Naive thymus-derived CD4-positive, alpha-beta T cell (primary cell): ENCODE data around the gene OSBPL10. TPM values are rescaled to one million over a fixed set of nuclear protein-coding genes. Genes with fewer than 3 reads are reported as not detected.

Experiments used
- ATAC-seq: fragments of 150-1000 bp; cut with Tn5 transposase; 2 replicates; pipeline ENCODE4 v1.10.0; 2021; ENCODE audit warnings: mild to moderate bottlenecking, moderate library complexity
- CTCF ChIA-PET: fragments of 350-600 bp; sonication (Branson Sonifier 250); formaldehyde crosslinking; loops from one replicate; lab custom pipeline; 2021; ENCODE audit warnings: antibody characterized with exemption; lab: Charles Lee
- POLR2A ChIA-PET: fragments of 350-600 bp; sonication (Branson Sonifier 250); formaldehyde crosslinking; loops from one replicate; lab custom pipeline; 2021; ENCODE audit warnings: antibody characterized with exemption, inconsistent platforms; lab: Charles Lee
- DNase-seq, 9 donors: peaks; one replicate each; pipeline versions ENCODE4 v3.0.0 to v3.0.0-alpha.2; 2020 to 2022; ENCODE audit warnings: mixed read lengths in 1 of 9
- H3K27ac ChIP-seq: one replicate; pipeline ENCODE4 v1.7.0; 2013; ENCODE audit warnings: mild to moderate bottlenecking, low read depth, low read length, moderate library complexity
- H3K27me3 ChIP-seq, 2 donors: one replicate each; pipeline ENCODE4 v1.7.0; 2013; ENCODE audit warnings: low read length in 2 of 2, mild to moderate bottlenecking in 2 of 2, moderate library complexity in 2 of 2; ENCODE audit not compliant: control insufficient read depth in 2 of 2, insufficient read depth in 2 of 2
- H3K36me3 ChIP-seq, 3 experiments: 1 replicate in 2 of 3; 2 replicates in 1 of 3; pipeline ENCODE4 v1.7.0; 2013; ENCODE audit warnings: low read length in 3 of 3, mild to moderate bottlenecking in 3 of 3, moderate library complexity in 1 of 3; ENCODE audit not compliant: insufficient read depth in 3 of 3, control insufficient read depth in 2 of 3
- H3K4me1 ChIP-seq, 2 donors: one replicate each; pipeline ENCODE4 v1.7.0; 2013; ENCODE audit warnings: low read length in 2 of 2, mild to moderate bottlenecking in 2 of 2, moderate library complexity in 1 of 2; ENCODE audit not compliant: control insufficient read depth in 2 of 2, insufficient read depth in 2 of 2
- H3K4me3 ChIP-seq: 2 replicates; pipeline ENCODE4 v1.7.0; 2013; ENCODE audit warnings: mild to moderate bottlenecking, low read length
- H3K9me3 ChIP-seq, 3 experiments: 1 replicate in 2 of 3; 2 replicates in 1 of 3; pipeline ENCODE4 v1.7.0; 2013; ENCODE audit warnings: low read length in 3 of 3; ENCODE audit not compliant: control insufficient read depth in 2 of 3
- H3K27ac Mint-ChIP-seq, 9 donors: one replicate each; pipeline ENCODE4 v1.8.0; 2020 to 2022; ENCODE audit warnings: mixed read lengths in 9 of 9, mild to moderate bottlenecking in 8 of 9, moderate library complexity in 5 of 9, inconsistent platforms in 2 of 9
- H3K27me3 Mint-ChIP-seq, 5 donors: one replicate each; pipeline ENCODE4 v1.8.0; 2021 to 2022; ENCODE audit warnings: mixed read lengths in 5 of 5, mild to moderate bottlenecking in 1 of 5
- H3K36me3 Mint-ChIP-seq, 5 donors: one replicate each; pipeline ENCODE4 v1.8.0; 2020 to 2022; ENCODE audit warnings: mixed read lengths in 5 of 5, mild to moderate bottlenecking in 3 of 5, inconsistent platforms in 1 of 5
- H3K4me1 Mint-ChIP-seq, 7 donors: one replicate each; pipeline ENCODE4 v1.8.0; 2020 to 2022; ENCODE audit warnings: mixed read lengths in 7 of 7, mild to moderate bottlenecking in 3 of 7, inconsistent platforms in 1 of 7
- H3K4me3 Mint-ChIP-seq, 10 donors: one replicate each; pipeline ENCODE4 v1.8.0; 2020 to 2022; ENCODE audit warnings: mild to moderate bottlenecking in 10 of 10, mixed read lengths in 10 of 10, moderate library complexity in 6 of 10, inconsistent platforms in 2 of 10
- H3K9me3 Mint-ChIP-seq, 11 donors: one replicate each; pipeline ENCODE4 v1.8.0; 2020 to 2022; ENCODE audit warnings: mixed read lengths in 11 of 11, mild to moderate bottlenecking in 4 of 11, inconsistent platforms in 1 of 11, moderate library complexity in 1 of 11
- intact Hi-C, 2 donors: fragments of 100-400 bp; cut with micrococcal nuclease; formaldehyde crosslinking; loops; one replicate each; pipeline ENCODE4 v1.15.1; 2023
- polyA plus RNA-seq, 2 donors: library from polyadenylated mRNA; unstranded; fragments of 300-500 nt; fragmentation: Illumina TruSeq; gene quantifications; one replicate each; pipeline ENCODE4 v1.2.3, GENCODE V29; 2021
- total RNA-seq, 6 experiments: library from RNA in 5 of 6; stranded (reverse) in 5 of 6; gene quantifications; 1 replicate in 5 of 6; 2 replicates in 1 of 6; pipeline ENCODE4 v1.2.3 and lab custom pipeline; 2021 to 2026

The OSBPL10 gene
- total and polyA plus RNA-seq, 7 experiments from 2014 or later = 0.15 to 6.8 (median 0.59) TPM

DNA sequence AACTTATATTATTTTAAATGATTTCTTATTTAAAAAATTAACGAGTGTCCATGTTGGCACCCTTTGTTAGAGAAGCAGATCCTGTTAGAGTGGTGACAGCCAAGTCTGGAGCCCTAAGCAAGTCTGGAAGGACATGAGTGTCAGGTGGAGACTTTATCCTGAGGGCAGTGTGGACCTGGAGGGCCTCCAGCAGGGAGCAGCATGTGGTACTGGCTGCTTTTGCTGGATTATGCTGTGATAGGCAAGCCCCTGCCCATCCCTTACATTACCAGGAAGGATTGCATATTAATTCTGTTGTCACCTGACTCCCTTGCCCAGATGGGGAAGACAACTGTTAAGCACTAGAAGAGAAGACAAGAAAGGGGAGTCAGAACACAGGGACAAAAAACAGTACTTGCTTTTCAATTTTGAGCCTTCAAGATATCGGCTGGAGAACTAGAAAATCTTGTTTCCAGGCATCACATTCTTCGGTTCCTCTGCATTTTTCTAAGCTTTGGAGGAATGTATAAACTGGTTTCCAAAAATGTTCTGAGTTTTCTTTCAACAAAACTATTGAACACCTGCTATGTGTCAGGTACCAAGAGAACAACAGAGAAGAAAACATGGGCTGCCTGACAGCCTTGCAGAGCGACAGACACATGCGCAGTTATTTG, 23.2 kb upstream of the OSBPL10 start:
- no peaks in the 10 kb centered on the region for H3K9me3 Mint-ChIP-seq
- H3K36me3 Mint-ChIP-seq = no peaks in the 10 kb centered on the region
- POLR2A ChIA-PET = no interaction called here
- H3K4me1 Mint-ChIP-seq = peaks cover 0 to 8% (median 0%) of the 10 kb centered on the region in 7 donors
- Histone ChIP-seq H3K36me3 (no peaks in the 10 kb centered on the region), H3K27me3 (no peaks in the 10 kb centered on the region), H3K9me3 (no peaks in the 10 kb centered on the region), H3K4me3 (no peak overlapping the region), H3K27ac (no peak overlapping the region), H3K4me1 (no peaks in the 10 kb centered on the region)
- H3K27me3 Mint-ChIP-seq = peaks cover 6 to 31% (median 15%) of the 10 kb centered on the region in 5 donors
- ATAC-seq (no peak), DNase-seq (no peak)
- CTCF ChIA-PET = no interaction called here
- no peak overlapping the region for H3K4me3 Mint-ChIP-seq
- intact Hi-C loops = no loop called here
- H3K27ac Mint-ChIP-seq = no peak overlapping the region

DNA sequence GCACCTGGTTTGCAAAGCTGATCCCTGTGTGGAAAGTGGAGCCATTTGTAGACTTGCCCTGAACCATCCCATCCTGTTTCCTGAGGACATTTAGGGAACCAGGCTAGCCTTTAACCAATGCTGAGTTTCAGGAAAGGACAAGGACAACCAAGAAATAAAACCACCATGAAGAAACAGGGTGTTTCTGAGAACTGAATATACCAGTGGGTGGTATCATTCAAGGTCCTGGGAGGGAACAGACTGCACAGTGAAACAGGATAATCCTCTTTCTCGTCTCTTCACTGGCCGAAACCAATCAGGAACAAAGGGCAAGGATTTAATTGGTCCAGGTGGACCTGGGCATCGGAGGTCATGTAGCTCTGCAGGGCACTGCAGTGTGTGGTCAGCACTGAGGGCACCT, 22.3 kb upstream of the OSBPL10 start:
- H3K36me3 Mint-ChIP-seq = no peaks in the 10 kb centered on the region
- H3K9me3 Mint-ChIP-seq = no peaks in the 10 kb centered on the region
- ATAC-seq (no peak), DNase-seq (no peak)
- intact Hi-C loops = no loop called here
- H3K4me3 Mint-ChIP-seq = no peak overlapping the region
- Histone ChIP-seq H3K4me3 (no peak overlapping the region), H3K27me3 (no peaks in the 10 kb centered on the region), H3K27ac (no peak overlapping the region), H3K9me3 (no peaks in the 10 kb centered on the region), H3K4me1 (no peaks in the 10 kb centered on the region), H3K36me3 (no peaks in the 10 kb centered on the region)
- H3K27ac Mint-ChIP-seq = no peak overlapping the region
- H3K4me1 Mint-ChIP-seq = peaks cover 0 to 8% (median 0%) of the 10 kb centered on the region in 7 donors
- peaks cover 6 to 31% (median 15%) of the 10 kb centered on the region in 5 donors for H3K27me3 Mint-ChIP-seq
- CTCF ChIA-PET = no interaction called here
- POLR2A ChIA-PET = no interaction called here

DNA sequence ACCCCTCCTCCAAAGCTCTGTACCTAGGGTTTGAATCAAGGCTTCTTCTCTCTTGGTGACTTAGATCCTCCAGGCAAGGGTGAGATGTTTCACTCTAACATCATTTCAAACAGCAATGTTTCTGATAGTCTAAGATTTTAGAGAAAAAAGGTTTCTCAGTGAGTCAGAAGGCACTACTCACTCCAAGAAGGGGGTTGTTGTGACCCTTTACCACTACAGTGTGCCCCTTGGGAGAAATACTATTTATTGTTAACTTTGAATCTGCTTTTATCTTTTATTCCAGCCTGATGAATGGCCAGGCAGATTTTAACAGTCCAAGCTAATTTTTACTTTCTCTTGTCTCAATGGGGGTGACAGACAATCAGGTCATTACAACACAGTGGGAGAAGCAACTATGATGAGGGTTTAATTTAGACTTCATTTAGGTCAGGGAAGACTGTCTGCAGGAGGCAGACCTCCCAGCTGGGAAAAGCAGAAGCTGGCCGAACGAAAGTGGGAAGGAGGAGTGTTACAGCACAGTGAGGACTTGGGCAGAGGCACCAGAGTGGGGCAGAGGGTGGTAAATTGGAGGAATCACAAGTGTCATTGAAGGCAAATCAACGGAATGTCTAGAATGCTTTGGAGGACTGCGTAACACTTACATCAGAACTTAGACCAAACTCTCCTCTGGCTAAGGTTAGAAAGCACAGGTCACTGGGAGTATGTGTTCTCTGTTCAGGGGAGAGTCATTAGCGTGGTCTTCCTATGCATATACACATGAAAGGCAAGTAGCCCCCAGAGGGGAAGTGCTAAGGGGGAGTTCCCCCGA, 21.7 kb upstream of the OSBPL10 start:
- Histone ChIP-seq H3K9me3 (no peaks in the 10 kb centered on the region), H3K27ac (no peak overlapping the region), H3K27me3 (no peaks in the 10 kb centered on the region), H3K4me1 (no peaks in the 10 kb centered on the region), H3K36me3 (no peaks in the 10 kb centered on the region), H3K4me3 (no peak overlapping the region)
- no peak overlapping the region for H3K4me3 Mint-ChIP-seq
- ChIA-PET POLR2A (no interaction called here), CTCF (no interaction called here)
- H3K27ac Mint-ChIP-seq = no peak overlapping the region
- H3K27me3 Mint-ChIP-seq = peaks cover 6 to 31% (median 15%) of the 10 kb centered on the region in 5 donors
- H3K36me3 Mint-ChIP-seq = no peaks in the 10 kb centered on the region
- intact Hi-C loops = no loop called here
- H3K4me1 Mint-ChIP-seq = peaks cover 0 to 8% (median 0%) of the 10 kb centered on the region in 7 donors
- H3K9me3 Mint-ChIP-seq = no peaks in the 10 kb centered on the region
- DNase-seq (no peak), ATAC-seq (peak; percentile 14)

- H3K36me3 Mint-ChIP-seq = no peaks in the 10 kb centered on the region
- ATAC-seq (no peak), DNase-seq (no peak)
- no peaks in the 10 kb centered on the region for H3K9me3 ChIP-seq
- no peak overlapping the region for H3K4me3 ChIP-seq
- intact Hi-C loops = no loop called here
- no peaks in the 10 kb centered on the region for H3K36me3 ChIP-seq
- H3K4me3 Mint-ChIP-seq = no peak overlapping the region
- POLR2A ChIA-PET = no interaction called here
- H3K27ac ChIP-seq = no peak overlapping the region
- CTCF ChIA-PET = no interaction called here
- peaks cover 0 to 2% (median 0%) of the 10 kb centered on the region in 11 donors for H3K9me3 Mint-ChIP-seq
- peaks cover 0 to 11% (median 0%) of the 10 kb centered on the region in 7 donors for H3K4me1 Mint-ChIP-seq
- H3K27ac Mint-ChIP-seq = no peak overlapping the region
- no peaks in the 10 kb centered on the region for H3K4me1 ChIP-seq
- H3K27me3 ChIP-seq = no peaks in the 10 kb centered on the region
- peaks cover 0 to 24% (median 5%) of the 10 kb centered on the region in 5 donors for H3K27me3 Mint-ChIP-seq
These were observed 19.8 kb upstream of the OSBPL10 start for GRCh38 chr3:32000877-32001276.

- no peaks in the 10 kb centered on the region for H3K36me3 Mint-ChIP-seq
- H3K9me3 Mint-ChIP-seq = peaks cover 0 to 4% (median under 1%) of the 10 kb centered on the region in 11 donors
- ATAC-seq = no peak
- H3K4me1 ChIP-seq = no peaks in the 10 kb centered on the region
- no peaks in the 10 kb centered on the region for H3K9me3 ChIP-seq
- peaks cover 0 to 13% (median 0%) of the 10 kb centered on the region in 7 donors for H3K4me1 Mint-ChIP-seq
- no peak overlapping the region for H3K27ac ChIP-seq
- no peaks in the 10 kb centered on the region for H3K36me3 ChIP-seq
- no peak for DNase-seq
- no peak overlapping the region for H3K27ac Mint-ChIP-seq
- POLR2A ChIA-PET = no interaction called here
- no peak overlapping the region for H3K4me3 Mint-ChIP-seq
- CTCF ChIA-PET = no interaction called here
- H3K4me3 ChIP-seq = no peak overlapping the region
- intact Hi-C loops = no loop called here
- H3K27me3 ChIP-seq = no peaks in the 10 kb centered on the region
- H3K27me3 Mint-ChIP-seq = peaks cover 0 to 21% (median 5%) of the 10 kb centered on the region in 5 donors
These were observed 18.9 kb upstream of the OSBPL10 start for GRCh38 chr3:31999907-32000439.

- Histone ChIP-seq H3K9me3 (no peaks in the 10 kb centered on the region), H3K36me3 (no peaks in the 10 kb centered on the region), H3K27me3 (no peaks in the 10 kb centered on the region), H3K27ac (no peak overlapping the region), H3K4me3 (no peak overlapping the region), H3K4me1 (no peaks in the 10 kb centered on the region)
- DNase-seq = no peak
- H3K27ac Mint-ChIP-seq = no peak overlapping the region
- peaks cover 0 to 9% (median 0%) of the 10 kb centered on the region in 7 donors for H3K4me1 Mint-ChIP-seq
- H3K27me3 Mint-ChIP-seq = peaks cover 0 to 20% (median 0%) of the 10 kb centered on the region in 5 donors
- peaks cover 0 to 3% (median 0%) of the 10 kb centered on the region in 5 donors for H3K36me3 Mint-ChIP-seq
- H3K4me3 Mint-ChIP-seq = no peak overlapping the region
- intact Hi-C loops = no loop called here
- POLR2A ChIA-PET = no interaction called here
- ATAC-seq = no peak
- CTCF ChIA-PET = no interaction called here
- H3K9me3 Mint-ChIP-seq = peaks cover 0 to 15% (median 5%) of the 10 kb centered on the region in 11 donors
These were observed 16.4 kb upstream of the OSBPL10 start for GRCh38 chr3:31997500-31997899.
